ENCODE results near the gene ANKDD1B. TPM values are rescaled to one million over a fixed set of nuclear protein-coding genes. Genes with fewer than 3 reads are reported as not detected.

The ANKDD1B gene
- total and polyA plus RNA-seq, 2 of the 13 experiments (the other 11 are each of a cell fraction or from before 2014, with no cell fraction given), result 0.12 to 0.27 TPM

GRCh38 chr5:75672616-75673015 is 61.4 kb downstream of the ANKDD1B start:
- BruUV-seq (replicated peaks), result no TSS peak

More at GRCh38 chr5:75672616-75673015, 61.4 kb downstream of the ANKDD1B start:
- H3K36me3 ChIP-seq (replicated peaks in 1 of 2; ENCODE audit: control insufficient read depth in 1 of 2, insufficient read depth in 2 of 2, low read length in 2 of 2), result 0 out of 5 replicates have a peak, but pooled peaks cover 0 to 6% of the 10 kb centered on the region in 2 experiments
- no peak overlapping the region for H2AFZ ChIP-seq (ENCODE audit: low read length)
- POLR2A ChIA-PET, result no interaction called here
- no peak overlapping the region for H3K9ac ChIP-seq (ENCODE audit: insufficient read depth, low read depth, low read length)
- CTCF ChIA-PET (ENCODE audit: low intra/inter-chr PET ratio, low total read pairs), result no interaction called here
- H4K20me1 ChIP-seq (ENCODE audit: insufficient read depth, low read length), result no peaks in the 10 kb centered on the region
- no peaks in the 10 kb centered on the region for H3K79me2 ChIP-seq (ENCODE audit: insufficient read depth, low read length)
- H3K9me3 ChIP-seq (ENCODE audit: low read length), result no peaks in the 10 kb centered on the region
- no peak overlapping the region for H3K27ac ChIP-seq (ENCODE audit: extremely low read length, insufficient read depth, low read length)
- no peak overlapping the region for H3K4me3 ChIP-seq (replicated peaks in 1 of 3; ENCODE audit: insufficient read depth in 1 of 3, low read depth in 2 of 3, low read length in 3 of 3)
- H3K4me2 ChIP-seq (ENCODE audit: low read depth, low read length), result no peak overlapping the region
- peaks cover 21% of the 10 kb centered on the region for H3K4me1 ChIP-seq (ENCODE audit: insufficient read depth, low read length)
- TF ChIP-seq PRDM10 (CRISPR knock-in tag; IDR thresholded peaks at IDR 0.05; ENCODE audit: low read depth), result no peak
- no peak for TF ChIP-seq CHD2 (IDR thresholded peaks at IDR 0.05; ENCODE audit: low read depth, low read length)
- TF ChIP-seq, protein P1, sequence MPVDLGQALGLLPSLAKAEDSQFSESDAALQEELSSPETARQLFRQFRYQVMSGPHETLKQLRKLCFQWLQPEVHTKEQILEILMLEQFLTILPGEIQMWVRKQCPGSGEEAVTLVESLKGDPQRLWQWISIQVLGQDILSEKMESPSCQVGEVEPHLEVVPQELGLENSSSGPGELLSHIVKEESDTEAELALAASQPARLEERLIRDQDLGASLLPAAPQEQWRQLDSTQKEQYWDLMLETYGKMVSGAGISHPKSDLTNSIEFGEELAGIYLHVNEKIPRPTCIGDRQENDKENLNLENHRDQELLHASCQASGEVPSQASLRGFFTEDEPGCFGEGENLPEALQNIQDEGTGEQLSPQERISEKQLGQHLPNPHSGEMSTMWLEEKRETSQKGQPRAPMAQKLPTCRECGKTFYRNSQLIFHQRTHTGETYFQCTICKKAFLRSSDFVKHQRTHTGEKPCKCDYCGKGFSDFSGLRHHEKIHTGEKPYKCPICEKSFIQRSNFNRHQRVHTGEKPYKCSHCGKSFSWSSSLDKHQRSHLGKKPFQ (CRISPR knock-in tag; IDR thresholded peaks at IDR 0.05; ENCODE audit: insufficient replicate concordance), result no peak
- ATAC-seq, result no peak
- WGBS (ENCODE audit: low lambda C conversion rate), result 85% methylated on average over 3 of the region's 3 CpGs
- no peaks in the 10 kb centered on the region for H3K27me3 ChIP-seq (ENCODE audit: control insufficient read depth in 1 of 2, insufficient read depth in 2 of 2, low read length in 2 of 2)
- no peak for DNase-seq (ENCODE audit: low spot score)
- intact Hi-C loops (cut with micrococcal nuclease; ENCODE audit: unreplicated experiment) (no loop called here), in situ Hi-C loops (cut with HindIII; ENCODE audit: extremely low pct_ligation_motif_present, low pct_unique_long_range_greater_than_20kb) (no loop called here)
- FAIRE-seq, result no peak
